NCI-H1092 treated with DMSO at 0.1 percent for 48 hours (cell line): ENCODE measurements around the gene PRSS8.
"Not testable (repeated sequence)": the region's sequence is repeated elsewhere in the genome, so short reads cannot be mapped to it uniquely, and the experiment has no call there.

Source experiments
- DNase-seq: peaks from one replicate; lab custom pipeline; 2025; lab: John Stamatoyannopoulos, UW

Gene PRSS8

DNA sequence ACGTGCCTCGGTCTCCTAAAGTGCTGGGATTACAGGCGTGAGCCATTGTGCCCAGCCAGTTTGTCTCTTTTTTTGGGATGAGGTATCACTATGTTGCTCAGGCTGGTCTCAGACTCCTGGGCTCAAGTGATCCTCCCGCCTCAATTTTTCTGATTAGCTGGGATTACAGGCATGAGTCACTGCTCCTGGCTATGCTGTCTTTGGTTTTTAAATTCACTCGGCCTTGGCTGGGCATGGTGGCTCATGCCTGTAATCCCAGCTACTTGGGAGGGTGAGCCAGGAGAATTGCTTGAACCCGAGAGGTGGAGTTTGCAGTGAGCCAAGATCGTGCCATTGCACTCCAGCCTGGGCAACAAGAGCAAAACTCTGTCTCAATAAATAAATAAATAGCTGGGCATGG is 8.9 kb upstream of the PRSS8 start:
- not testable (repeated sequence) for DNase-seq

DNA sequence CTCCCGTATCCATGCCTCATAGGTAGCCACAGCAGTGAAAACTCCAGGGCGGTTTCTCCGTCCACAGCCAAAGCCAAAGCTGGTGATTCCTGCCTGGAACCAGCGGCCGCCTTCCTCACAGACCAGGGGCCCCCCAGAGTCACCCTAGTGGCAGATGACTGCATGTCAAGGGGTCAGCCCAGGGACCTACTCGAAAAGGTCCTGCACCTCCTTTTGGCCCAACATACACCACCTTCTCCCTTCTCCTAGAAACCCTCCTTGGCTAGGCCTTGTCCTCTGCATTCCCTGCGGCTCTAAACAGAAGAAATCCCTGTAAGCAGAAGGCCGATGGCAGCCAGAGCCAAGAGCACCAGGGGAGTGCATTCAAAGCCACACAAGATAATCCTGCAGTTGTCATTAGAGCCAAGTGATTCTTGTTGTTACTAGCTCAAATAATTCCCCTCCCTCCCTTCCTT is 8.2 kb upstream of the PRSS8 start:
- DNase-seq, result no peak

DNA sequence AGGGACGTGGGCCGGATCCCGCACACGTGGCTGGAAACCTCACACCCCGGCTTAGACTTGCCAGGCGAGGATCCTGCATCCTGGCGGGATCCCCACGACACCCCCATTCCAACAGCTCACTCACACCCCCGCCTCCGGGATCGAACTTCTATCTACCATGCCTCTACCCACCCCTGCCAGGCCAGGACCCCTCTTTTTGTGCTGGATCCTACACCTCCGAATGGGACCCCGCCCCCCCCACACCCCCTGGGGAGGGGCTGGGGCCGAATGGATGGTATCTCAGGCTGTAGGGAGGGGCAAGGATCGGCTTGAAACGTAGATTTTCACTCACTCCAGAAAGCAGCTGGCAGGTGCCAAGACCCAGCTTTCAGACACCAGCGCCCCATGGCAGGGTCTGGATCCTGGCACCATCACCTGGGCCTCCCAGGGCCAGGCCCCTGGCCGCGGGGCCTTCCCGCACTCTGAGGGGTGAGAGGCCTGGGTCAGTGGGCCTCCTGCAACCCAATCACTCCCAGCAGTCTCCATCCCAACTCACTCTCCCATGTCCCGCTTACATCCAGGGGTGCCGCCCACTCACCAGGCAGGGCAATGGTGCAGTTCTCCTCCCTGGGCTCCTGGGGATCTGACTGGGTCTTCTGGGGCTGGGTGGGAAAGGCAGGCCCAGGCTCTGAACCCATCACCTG is 7.6 kb upstream of the PRSS8 start:
- no peak for DNase-seq

DNA sequence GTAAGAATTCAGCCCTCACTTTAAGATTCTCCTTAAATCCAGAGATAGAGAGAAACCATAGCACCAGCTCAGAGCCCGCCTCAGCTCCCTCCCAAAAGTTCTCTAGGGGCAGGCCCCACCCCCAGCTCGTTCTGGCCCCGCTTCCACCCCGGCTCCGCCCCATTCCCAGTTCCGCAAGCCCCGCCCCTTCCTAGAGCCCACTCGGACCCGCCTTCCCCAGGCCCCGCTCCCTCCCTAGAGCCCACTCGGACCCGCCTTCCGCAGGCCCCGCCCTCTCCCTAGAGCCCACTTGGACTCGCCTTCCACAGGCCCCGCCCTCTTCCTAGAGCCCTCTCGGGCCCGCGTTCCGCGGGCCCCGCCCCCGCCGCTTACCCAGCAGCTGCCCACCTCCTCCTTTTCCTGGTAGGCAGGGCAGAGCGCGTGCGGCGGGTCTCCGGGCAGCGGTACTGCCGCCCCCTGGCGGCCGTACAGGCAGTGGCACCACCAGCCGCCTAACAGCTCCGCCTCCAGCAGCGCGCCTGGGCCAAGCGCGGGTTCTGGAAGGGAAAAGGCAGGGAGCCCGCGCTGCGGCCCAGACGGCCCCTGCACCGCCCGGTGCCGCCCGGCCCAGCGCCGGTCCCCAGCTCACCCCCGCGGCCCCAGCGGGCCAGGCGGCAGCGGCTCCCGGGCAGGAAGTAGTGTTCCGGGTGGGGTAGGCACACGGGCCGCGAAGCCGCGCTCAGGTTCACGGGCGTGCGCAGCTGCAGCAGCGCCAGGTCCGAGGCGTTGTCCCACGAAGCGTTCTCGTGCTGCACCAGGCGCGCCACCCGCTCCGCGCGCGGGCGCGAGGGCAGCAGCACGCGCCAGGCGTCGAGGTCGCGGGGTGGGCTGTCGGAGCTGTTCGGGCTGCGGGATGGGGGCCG is 6.8 kb upstream of the PRSS8 start:
- peak; percentile 98 for DNase-seq

DNA sequence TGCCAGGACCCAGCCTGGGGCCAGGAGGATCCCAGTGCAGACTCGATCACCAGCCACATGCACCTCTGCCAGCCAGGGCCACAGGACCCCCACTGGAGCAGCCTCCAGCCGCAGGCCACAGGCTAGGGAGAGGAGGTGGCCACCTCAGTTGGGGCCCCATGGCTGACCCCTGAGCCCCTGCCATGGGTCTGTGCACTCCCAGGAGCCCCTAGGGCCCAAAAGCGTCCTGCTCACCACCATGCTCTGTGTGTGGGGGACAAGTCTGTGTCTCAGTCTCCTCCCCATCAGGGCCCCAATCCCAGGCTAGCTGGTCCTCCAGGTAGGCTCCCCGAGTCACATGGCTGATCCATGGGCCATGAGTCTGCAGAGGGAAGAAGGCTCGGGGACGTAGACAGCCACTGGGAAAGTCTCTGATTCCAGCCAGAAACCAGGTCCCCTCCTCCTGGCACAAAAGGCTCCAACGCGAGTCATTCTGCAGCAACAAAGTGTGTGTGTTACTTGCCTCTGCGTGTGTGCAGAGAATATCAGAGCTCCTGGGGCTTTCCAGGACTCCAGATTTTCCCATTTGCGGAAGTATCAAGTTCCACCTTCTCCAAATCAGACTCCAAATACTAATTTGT is 6.1 kb upstream of the PRSS8 start:
- no peak for DNase-seq

DNA sequence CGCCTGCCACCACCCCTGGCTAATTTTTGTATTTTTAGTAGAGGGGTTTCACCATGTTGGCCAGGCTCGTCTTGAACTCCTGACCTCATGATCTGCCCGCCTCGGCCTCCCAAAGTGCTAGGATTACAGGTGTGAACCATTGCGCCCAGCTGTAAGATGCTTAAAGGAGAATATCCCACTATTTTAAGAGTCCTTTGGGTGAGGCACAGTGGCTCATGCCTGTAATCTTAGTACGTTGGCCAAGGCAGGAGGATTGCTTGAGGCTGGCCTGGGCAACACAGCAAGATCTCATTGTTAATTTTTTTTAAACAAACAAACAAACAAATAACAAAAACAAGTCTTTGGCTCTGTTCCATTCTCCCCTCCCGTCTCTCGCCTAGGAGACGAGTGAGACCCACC is 5.5 kb upstream of the PRSS8 start:
- not testable (repeated sequence) for DNase-seq

DNA sequence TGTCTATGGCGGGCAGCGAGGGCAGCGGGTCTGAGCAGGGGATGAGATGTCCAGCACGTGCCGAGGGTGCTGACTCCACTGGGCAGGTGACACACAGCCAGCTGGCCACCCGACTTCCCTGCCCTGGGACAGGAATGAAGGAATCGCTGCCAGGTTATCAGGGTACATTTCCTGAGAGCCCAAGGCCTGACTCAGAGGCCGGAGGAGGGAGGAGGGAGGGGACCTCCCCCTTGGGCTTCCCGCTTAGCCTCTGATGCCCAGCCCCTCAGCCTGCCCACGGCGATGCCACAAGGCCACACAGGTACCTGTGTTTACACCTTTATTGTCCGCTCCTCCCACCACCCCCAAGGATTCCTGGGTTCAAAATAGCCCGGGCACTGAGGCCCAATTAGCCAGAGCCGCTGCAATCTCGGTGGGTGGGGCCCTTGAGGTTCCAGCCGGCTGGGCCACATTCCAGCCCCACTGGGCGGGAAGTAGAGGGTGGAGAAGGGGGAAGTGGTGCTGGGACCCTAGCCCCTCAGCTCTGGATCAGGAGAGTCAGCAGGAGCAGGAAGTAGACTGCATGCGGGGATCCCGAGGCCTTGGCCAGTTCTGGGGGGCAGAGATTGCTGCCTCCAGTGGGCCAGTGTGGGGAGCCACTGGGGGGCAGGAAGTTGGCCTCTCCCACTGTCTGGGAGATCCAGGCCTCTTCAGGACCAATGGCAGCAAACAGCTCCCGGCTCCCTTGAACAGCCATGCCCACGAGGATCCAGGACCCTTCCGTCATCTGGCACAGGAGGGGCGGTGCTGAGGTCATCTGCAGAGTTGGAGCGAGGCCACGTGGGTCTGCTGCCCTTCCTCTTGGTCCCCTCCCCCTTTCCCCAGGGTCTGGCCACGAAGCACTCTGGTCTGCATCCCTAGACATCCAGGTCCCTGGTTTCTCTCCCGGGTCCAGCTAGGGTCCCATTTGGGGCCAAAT is 3.4 kb upstream of the PRSS8 start:
- DNase-seq, result no peak

DNA sequence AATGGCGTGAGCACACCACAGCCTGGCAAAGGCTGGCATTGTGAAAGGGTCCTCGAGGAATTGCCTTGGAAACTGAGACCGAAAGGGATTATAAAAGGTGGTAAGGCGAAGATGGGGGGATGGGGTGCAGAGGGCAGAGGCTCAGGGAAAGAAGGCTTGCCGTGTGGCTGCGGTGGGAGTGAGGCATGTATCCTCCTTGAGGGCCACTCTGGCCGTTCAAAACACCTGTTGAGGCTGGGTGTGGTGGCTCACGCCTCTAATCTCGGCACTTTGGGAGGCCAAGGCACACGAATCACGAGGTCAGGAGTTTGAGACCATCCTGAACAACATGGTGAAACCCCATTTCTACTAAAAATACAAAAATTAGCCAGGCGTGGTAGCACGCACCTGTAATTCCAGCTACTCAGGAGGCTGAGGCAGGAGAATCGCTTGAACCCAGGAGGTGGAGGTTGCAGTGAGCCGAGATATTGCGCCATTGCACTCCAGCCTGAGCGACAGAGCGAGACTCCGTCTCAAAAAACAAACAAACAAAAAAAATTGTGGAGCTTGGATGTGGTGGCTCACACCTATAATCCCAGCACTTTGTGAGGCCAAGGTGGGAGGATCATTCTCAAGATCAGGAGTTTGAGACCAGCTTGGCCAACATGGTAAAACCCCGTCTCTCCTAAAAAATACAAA is 1.4 kb upstream of the PRSS8 start:
- DNase-seq, result not testable (repeated sequence)

DNA sequence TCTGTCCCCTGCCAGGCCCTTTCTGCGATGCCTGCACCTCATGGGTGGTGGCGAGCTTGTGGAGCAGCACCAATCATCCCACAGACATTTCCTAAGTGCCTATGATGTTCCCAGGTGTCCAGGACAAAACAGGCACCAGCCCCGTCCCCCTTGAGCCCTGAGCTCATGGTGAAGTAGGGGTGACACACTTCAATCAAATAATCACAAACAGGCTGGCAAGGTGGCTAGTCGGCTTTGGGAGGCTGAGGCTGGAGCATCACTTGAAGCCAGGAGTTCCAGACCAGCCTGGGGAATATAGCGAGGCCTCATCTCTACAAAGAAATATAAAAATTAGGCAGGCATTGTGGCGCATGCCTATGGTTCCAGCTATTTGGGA is 748 bp upstream of the PRSS8 start:
- DNase-seq, result no peak

DNA sequence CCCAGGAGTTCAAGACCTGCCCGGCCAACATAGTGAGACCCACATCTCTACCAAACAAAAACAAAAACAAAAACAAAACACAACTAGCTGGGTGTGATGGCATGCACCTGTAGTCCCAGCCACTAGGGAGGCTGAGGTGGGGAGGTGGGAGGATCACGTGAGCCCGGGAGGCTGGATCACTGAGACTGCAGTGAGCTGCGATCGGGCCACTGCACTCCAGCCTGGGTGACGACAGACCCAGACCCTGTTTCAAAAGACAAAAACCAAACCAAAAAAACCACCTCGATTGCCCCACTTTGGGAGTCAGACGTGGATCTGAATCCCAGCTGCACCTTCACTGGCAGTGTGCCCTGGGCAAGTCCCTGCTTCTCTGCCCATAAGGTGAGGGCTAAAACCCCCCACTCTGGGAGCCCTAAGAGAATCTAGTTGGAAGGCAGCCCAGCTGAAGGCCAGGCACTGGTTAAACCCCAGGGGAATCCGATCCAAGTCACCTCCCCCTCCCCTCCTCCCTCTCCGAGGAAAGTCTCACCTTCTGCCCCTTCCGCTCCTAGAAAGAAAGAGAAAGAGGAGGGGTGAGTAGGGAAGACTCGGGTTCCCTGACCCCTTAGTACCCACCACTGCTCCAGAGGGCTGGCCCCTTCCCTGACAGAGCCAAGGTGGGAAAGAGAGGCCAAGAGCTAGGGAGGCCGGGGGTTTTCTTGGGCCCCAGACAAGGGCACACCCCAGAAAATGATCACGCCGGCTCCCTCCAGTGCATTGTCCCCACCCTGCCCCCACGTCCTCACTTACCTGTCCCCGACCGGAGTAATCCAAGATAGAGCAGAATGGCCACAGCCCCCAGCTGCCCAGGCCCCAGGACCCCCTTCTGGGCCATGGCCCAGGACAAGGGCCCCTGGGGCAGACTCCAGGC is 647 bp downstream of the PRSS8 start:
- peak; percentile 57 for DNase-seq

DNA sequence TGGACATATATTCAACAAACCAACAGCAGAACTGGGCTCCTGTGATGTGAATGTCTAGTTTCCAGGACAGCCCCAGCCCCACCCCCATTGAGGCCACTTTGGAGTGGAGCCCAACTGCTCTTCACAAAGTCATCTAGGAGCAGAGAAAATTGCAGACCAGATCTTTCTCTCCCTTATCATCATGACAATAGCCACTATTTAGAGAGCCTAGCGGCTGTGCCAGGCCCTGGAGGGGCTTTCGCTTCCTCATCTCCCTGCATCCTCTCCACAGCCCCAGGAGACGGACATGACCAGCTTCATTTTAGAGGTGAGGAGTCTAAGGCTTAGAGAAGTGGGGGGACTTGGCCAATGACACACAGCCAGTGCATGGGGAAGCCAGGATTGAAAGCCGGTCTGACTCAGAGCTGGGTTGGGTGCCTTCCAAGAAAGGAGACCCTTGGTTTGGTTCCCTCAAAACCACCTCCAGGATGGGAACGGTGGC is 1.4 kb downstream of the PRSS8 start:
- peak; percentile 16 for DNase-seq

DNA sequence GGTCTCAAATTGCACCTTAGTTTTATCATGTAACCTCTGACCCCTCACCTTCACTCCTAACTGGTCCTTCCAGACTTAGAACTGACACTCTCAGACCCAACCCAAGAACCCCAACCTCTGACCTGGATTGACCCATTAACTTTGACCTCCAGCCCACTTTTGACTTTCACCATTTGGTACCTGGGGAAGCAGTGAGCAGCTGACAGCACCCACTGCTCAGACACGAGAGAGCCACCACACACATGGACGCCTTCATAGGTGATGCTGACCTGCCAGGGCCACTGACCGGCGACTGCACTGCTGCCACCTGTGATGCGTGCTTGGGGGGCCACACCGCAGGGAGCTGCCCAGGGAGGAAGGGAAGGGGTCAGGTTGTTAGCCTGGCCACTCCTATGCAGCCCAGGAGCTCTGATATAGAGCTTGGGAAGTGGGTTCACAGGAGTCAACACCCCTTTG is 2.5 kb downstream of the PRSS8 start:
- DNase-seq, result no peak

DNA sequence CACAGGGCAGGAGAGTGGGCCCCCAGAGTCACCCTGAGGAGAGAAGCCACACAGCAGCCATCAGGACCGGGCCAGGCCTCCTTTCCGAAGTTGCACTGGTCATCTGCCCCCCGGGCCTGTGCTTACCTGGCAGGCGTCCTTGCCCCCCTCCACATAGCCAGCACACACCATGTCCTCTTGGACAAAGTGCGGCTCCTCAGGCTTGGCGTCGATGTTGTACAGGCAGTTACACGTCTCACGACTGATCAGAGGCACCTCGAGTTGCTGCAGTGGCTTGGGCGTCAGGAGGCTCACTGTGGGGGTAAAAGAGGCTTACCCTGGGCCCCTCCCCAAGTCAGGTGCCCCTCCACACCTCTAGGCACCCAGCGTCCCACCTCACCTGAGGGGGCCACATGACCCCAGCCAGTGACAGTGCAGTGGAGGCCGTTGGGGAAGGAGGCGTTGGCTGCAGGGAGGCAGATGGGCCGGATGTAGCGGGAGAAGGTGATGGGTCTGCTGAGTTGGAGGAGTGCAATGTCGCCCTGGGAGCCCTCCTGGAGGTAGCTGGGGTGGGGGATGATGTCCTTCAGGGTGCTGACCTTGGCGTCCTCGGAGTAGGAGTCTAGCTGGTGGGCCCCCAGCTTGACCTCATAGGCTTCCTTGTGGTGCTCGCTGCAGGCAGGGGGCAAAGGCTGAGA is 3.1 kb downstream of the PRSS8 start:
- DNase-seq, result no peak

DNA sequence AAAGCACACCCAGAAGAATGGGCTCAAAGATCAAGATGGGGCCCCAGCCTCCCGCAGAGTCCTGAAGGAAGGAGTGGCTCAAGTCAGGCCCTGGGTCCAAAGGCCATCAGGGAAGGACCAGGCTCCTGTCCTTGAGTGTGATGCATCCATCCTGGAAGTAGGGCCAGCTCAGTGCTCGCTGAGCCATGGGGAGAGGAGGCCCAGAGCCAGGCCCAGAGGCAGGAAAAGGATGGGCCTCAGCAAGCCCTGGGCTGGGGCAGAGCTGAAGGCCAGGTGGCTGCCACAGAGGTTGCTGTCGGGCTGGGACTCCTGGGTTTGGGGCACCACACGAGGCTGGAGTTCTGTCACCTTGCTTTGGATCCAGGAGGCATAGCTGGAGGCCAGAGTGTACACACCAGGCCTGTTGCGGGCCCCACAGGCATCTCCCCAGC is 3.7 kb downstream of the PRSS8 start:
- no peak for DNase-seq

DNA sequence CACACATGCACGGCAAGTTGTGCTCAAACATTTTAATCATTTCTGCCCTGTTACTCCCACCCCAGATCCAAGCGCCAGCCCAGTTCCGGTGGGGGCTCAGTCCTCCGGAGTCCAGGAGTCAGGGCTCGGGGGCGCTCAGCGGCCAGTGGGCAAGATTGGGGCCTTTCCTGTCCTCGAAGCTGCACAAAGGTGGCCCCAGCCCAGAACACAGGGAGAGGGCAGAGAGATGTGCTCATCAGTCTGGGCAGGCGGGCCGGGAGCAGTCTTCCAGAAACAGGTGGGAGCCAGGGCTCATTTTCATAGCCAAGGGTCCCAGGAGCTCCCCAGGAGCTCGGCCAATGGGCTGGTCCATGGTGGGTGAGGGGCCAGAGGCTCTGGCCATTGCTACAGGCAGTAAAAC is 4.1 kb downstream of the PRSS8 start:
- DNase-seq, result no peak

DNA sequence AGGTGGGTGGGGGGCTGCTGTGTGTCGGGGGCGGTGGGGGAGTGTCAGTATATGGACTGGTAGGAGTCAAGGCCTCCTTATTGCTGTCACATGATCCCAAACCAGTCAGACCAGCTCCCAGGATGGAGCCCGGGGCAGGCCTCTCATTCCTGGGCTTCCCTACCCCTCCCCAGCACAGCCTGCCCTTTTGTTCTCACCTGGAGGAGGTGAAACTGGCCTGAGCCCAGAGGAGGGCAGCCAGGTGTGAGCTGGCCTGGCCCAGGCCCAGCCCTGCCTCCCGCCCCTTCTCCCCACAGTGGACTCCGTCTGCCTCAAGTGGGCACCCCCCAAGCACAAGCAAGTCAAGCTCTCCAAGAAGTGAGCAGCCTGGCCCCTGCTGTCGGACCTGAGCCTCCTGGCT is 4.6 kb downstream of the PRSS8 start:
- no peak for DNase-seq

DNA sequence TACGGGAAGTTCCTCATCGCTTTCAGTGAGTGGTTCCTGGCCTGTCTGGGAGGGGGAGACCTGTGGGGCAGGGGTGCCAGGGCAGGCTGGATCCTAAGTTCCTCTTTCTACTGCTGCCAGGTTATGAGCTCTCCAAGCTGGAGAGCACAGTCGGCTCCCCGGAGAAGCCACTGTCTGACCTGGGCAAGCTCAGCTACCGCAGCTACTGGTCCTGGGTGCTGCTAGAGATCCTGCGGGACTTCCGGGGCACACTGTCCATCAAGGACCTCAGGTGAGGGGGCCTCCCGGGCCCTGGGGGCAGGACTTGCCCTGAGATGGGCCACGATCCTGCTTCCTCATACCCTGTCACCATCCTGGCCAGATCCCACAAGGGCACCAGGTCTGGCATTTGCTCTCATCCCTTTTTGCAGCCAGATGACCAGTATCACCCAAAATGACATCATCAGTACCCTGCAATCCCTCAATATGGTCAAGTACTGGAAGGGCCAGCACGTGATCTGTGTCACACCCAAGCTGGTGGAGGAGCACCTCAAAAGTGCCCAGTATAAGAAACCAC is 5.1 kb downstream of the PRSS8 start:
- DNase-seq, result no peak

DNA sequence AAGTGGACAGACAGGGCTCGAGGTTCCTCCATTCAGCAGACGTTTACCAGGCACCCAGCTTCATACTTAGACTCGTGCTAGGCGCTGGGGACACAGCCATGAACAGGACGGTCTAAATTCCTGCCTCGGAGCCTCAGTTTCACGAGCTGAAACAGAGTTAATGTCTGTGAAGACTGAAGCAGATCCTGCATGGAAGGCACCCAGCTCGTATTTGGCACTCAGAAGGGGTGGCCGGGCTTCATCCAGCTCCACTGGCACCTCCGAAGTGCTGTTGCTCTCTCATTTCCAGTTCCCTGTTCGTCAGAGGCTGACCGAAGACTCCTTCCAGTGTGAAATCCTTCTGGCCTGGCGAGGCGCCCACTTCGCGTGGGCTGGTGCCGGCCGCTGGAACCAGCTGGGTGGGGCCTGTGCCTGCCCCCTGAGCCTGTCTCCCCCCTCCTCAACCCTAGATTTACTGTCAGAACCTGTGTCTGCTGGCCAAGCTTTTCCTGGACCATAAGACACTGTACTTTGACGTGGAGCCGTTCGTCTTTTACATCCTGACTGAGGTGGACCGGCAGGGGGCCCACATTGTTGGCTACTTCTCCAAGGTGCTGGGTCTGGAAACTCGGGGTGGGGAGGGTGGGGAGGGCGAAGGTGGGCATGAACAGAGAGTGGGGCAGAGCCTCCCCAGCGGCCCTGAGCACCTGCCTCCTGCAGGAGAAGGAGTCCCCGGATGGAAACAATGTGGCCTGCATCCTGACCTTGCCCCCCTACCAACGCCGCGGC is 5.8 kb downstream of the PRSS8 start:
- DNase-seq, result no peak
